Tibial artery (tissue), 4 donors: Measurements from ENCODE around the gene ABCE1.

Experiments used
- DNase-seq, 2 donors: peaks; one replicate each; pipeline ENCODE4 v3.0.0-alpha.2; 2019
- H3K27ac ChIP-seq, 2 donors: fragments of 200-600 bp; sonication (generic) in 1 of 2; 1 replicate in 1 of 2; 2 replicates in 1 of 2; pipeline ENCODE4 v1.5.1; 2018 to 2019; ENCODE audit warnings: mild to moderate bottlenecking in 1 of 2
- H3K27me3 ChIP-seq, 2 donors: fragments of 200-600 bp; sonication (generic) in 1 of 2; one replicate each; pipeline versions ENCODE4 v1.5.1 to v1.6.0; 2016 to 2019
- H3K36me3 ChIP-seq, 3 donors: fragments of 200-600 bp; sonication (generic) in 2 of 3; one replicate each; pipeline ENCODE4 v1.5.1; 2016 to 2019; ENCODE audit warnings: mild to moderate bottlenecking in 2 of 3
- H3K4me1 ChIP-seq, 4 donors: fragments of 200-600 bp; sonication (generic) in 2 of 4; 1 replicate in 3 of 4; 2 replicates in 1 of 4; pipeline ENCODE4 v1.5.1; 2016 to 2019
- H3K4me3 ChIP-seq, 2 donors: fragments of 200-600 bp; sonication (generic) in 1 of 2; 1 replicate in 1 of 2; 2 replicates in 1 of 2; pipeline ENCODE4 v1.5.1; 2018 to 2019; ENCODE audit warnings: mild to moderate bottlenecking in 2 of 2
- H3K9me3 ChIP-seq, 3 donors: fragments of 200-600 bp; sonication (generic) in 1 of 3; one replicate each; pipeline ENCODE4 v1.5.1; 2016 to 2019
- intact Hi-C: fragments of 100-400 bp; cut with DNase I; formaldehyde crosslinking; loops from one replicate; pipeline ENCODE4 v1.15.0; 2023; ENCODE audit warnings: low total_unique reads
- TF ChIP-seq, protein P1 (sequence below), 2 experiments: fragments of 200-600 bp in 1 of 2; fragments of 450-650 bp in 1 of 2; IDR thresholded peaks; one replicate each; pipeline ENCODE4 v1.5.1; 2017 to 2019; ENCODE audit warnings: antibody characterized with exemption in 2 of 2, mild to moderate bottlenecking in 1 of 2, moderate library complexity in 1 of 2

Gene ABCE1

DNA sequence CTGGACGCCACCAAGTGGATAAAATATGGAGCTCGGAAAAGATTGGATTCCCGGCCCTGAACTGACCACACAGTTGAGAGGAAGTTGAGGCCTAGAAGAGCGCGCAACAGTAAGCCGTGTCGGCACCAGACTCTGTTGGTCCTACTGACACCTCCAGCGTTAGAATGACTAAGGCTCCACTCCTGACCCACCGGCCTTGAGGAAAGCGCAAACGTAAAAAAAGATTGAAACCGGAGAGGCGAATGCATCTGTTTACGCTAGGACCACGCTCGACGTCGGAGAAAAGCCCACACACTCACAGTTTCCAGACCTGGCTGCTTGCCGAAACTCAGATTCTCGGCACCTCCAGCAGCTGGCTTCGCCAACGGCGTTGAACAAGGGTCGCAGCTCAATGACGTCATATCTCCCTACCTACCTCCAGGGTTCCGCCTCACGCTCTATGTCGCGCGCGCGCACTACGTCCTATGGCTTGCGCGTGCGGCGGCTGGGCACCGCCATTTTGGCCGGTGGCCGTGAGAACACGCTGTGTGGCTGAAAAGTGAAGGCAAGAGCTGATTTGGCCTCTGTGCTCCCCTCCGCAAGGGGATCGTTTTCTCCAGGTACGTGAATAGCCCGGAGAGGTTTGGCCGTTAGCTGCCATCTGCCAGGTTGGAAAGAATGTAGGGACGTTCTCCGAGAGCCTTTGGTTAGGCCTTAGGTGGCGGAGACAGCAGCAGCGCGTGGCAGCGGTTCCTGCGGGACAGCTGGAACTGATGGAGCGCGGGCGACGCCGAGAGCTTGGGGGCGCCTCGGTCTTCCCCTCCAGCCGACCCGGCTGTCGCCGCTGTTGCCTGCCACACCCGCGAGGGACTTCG lies at the start of gene ABCE1, which contains the start of gene ANAPC10:
Gene ABCE1 (plus strand): TSS at position 491 of the 854 bp plus-strand sequence. CDS start 6,102 bp downstream, outside the sequence.
Gene ANAPC10 (minus strand): TSS at position 376 of the 854 bp plus-strand sequence. CDS start 2,097 bp downstream, outside the sequence.
- H3K27ac ChIP-seq, result peak within 1 kb of the TSS; percentile 89
- no peaks in the 10 kb centered on the region for H3K27me3 ChIP-seq
- TF ChIP-seq, protein P1, sequence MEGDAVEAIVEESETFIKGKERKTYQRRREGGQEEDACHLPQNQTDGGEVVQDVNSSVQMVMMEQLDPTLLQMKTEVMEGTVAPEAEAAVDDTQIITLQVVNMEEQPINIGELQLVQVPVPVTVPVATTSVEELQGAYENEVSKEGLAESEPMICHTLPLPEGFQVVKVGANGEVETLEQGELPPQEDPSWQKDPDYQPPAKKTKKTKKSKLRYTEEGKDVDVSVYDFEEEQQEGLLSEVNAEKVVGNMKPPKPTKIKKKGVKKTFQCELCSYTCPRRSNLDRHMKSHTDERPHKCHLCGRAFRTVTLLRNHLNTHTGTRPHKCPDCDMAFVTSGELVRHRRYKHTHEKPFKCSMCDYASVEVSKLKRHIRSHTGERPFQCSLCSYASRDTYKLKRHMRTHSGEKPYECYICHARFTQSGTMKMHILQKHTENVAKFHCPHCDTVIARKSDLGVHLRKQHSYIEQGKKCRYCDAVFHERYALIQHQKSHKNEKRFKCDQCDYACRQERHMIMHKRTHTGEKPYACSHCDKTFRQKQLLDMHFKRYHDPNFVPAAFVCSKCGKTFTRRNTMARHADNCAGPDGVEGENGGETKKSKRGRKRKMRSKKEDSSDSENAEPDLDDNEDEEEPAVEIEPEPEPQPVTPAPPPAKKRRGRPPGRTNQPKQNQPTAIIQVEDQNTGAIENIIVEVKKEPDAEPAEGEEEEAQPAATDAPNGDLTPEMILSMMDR (IDR thresholded peaks at IDR 0.05), result no peak
- H3K4me1 ChIP-seq, result peaks cover 0 to 62% (median 17%) of the 10 kb centered on the region in 4 donors
- DNase-seq, result peak; percentile 96
- peak within 1 kb of the TSS; percentile 64 to 75 for H3K4me3 ChIP-seq
- H3K36me3 ChIP-seq, result peaks cover 17 to 25% (median 18%) of the 10 kb centered on the region in 3 donors
- intact Hi-C loops, result loop anchor here (5.0 kb wide), 1 partner anchor 1541 kb away; no protein-coding TSS in a partner anchor
- H3K9me3 ChIP-seq, result peaks cover 0 to 10% (median 0%) of the 10 kb centered on the region in 3 donors

DNA sequence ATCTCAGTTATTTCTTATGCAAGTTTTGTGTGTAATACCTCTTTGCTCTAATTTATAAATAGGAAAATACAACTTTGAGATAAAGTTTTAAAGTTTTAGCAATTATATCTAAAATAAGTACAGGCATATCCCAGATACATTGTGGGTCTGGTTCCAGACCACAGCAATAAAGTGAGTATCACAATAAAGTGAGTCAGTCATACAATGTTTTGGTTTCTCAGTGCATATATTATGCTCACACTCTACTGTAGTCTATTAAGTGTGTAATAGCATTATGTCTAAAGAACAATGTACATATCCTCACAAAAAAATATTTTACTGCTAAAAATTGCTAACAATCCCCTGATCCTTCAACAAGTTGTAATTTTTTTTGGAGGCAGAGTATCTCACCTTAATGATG lies 49.3 kb upstream of the ABCE1 start:
- TF ChIP-seq, protein P1 (IDR thresholded peaks at IDR 0.05), result no peak
- intact Hi-C loops, result no loop called here

DNA sequence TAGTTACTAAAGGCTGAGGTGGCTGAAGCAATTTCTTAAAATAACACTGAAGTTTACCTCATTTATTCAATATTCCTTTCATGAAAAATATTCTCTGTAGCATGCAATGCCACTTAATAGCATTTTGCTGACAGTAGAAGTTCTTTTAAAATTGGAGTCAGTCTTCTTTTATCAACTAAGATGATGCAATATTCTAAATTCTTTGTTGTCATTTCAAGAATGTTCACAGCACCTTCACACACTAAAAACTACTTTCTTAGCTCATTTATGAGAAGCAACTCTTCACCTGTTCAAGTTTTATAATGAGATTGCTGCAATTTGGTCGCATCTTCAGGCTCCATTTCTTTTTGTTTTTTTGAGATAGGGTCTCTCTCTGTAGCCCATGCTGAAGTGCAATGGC lies 48.9 kb upstream of the ABCE1 start:
- DNase-seq, result no peak
- no peak overlapping the region for H3K27ac ChIP-seq
- no peak overlapping the region for H3K4me3 ChIP-seq
- intact Hi-C loops, result no loop called here
- TF ChIP-seq, protein P1 (IDR thresholded peaks at IDR 0.05), result no peak
- no peaks in the 10 kb centered on the region for H3K27me3 ChIP-seq
- H3K4me1 ChIP-seq, result no peaks in the 10 kb centered on the region
- peaks cover 0 to 7% (median 6%) of the 10 kb centered on the region in 3 donors for H3K36me3 ChIP-seq
- H3K9me3 ChIP-seq, result no peaks in the 10 kb centered on the region

More for the DNA sequence above, 49.3 kb upstream of the ABCE1 start:
- Histone ChIP-seq H3K27me3 (no peaks in the 10 kb centered on the region), H3K9me3 (no peaks in the 10 kb centered on the region), H3K4me1 (no peaks in the 10 kb centered on the region), H3K27ac (no peak overlapping the region), H3K36me3 (peaks cover 0 to 7% (median 6%) of the 10 kb centered on the region in 3 donors), H3K4me3 (no peak overlapping the region)
- DNase-seq, result no peak

DNA sequence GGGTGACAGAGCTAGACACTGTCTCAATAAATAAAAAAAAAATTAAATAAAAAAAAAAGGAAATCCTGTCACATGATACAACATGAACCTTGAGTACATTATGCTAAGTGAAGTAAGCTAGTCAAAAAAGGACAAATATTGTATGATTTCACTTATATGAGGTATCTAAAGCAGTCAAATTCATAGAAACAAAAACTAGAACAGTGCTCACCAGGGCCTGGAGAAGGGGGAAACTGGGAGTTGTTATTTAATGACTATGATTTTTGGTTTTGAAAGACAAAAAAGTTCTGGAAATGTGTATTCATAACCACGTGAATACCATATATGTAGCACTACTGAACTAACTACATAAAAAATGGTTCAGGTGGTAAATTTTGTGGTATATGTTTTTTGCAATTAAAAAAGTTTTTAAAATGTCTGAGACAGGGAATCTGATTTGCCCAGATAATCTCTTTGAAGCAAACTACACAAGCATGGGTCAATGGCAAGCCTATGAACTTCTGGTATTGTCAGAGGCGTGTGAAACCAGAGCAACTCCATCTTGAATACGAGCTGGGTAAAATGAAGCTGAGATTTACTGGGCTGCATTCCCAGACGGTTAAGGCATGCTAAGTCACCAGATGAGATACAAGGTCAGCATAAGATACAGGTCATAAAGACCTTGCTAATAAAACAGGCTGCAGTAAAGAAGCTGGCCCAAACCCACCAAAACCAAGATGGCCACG lies 42.4 kb upstream of the ABCE1 start:
- no peak overlapping the region for H3K4me3 ChIP-seq
- no peak for DNase-seq
- H3K36me3 ChIP-seq, result peaks cover 0 to 3% (median under 1%) of the 10 kb centered on the region in 3 donors
- no peaks in the 10 kb centered on the region for H3K9me3 ChIP-seq
- no peaks in the 10 kb centered on the region for H3K27me3 ChIP-seq
- no peak overlapping the region for H3K27ac ChIP-seq
- TF ChIP-seq, protein P1 (IDR thresholded peaks at IDR 0.05), result no peak
- intact Hi-C loops, result loop anchor here (5.0 kb wide), 1 partner anchor 883 kb away; no protein-coding TSS in a partner anchor
- H3K4me1 ChIP-seq, result peaks cover 0 to 8% (median 0%) of the 10 kb centered on the region in 4 donors

DNA sequence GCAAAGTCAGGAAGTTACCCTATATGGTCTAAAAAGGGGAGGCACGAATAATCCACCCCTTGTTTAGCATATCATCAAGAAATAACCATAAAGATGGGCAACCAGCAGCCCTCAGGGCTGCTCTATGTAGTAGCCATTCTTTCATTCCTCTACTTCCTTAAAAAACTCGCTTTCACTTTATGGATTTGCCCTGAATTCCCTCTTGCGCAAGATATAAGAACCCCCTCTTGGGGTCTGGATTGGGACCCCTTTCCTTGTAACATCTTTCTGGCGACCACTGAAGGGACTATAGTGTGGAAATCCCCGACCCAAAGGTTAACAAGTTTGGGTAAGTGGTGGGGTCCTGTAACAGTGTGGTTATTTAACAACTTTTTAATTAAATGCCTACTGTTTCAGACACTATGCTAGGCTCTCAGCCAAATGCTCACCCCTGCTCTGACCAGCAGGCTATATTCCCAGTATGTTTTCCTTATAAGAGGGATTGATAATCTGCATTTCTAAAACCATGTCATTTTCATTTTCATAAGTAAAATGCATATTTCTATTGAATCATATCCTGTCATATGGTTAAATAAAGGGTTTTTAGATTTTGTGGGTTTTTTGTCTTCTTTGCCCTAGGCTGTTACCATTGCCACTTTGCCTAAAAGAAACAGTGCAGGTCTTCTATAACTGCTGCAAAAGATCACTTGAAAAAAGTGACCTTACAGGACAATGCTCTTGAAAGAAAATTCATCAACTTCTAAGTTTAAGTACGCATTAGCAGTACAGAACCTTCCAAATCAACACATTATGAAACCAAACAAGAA lies 41.6 kb upstream of the ABCE1 start:
- H3K27ac ChIP-seq, result no peak overlapping the region
- no peak overlapping the region for H3K4me3 ChIP-seq
- TF ChIP-seq, protein P1 (IDR thresholded peaks at IDR 0.05), result no peak
- no peaks in the 10 kb centered on the region for H3K36me3 ChIP-seq
- intact Hi-C loops, result loop anchor here (5.0 kb wide), 1 partner anchor 884 kb away; no protein-coding TSS in a partner anchor
- no peak for DNase-seq
- peaks cover 0 to 13% (median 0%) of the 10 kb centered on the region in 4 donors for H3K4me1 ChIP-seq
- H3K27me3 ChIP-seq, result no peaks in the 10 kb centered on the region
- no peaks in the 10 kb centered on the region for H3K9me3 ChIP-seq
